NCI-H1694 treated with DMSO at 0.1 percent for 48 hours (cell line): ENCODE measurements around the gene ENOSF1.

Experiments used
- DNase-seq: peaks from one replicate; lab custom pipeline; 2025; lab: John Stamatoyannopoulos, UW

The ENOSF1 gene

GRCh38 chr18:673769-674168 is 38.7 kb downstream of the ENOSF1 start:
- DNase-seq, result no peak

DNA sequence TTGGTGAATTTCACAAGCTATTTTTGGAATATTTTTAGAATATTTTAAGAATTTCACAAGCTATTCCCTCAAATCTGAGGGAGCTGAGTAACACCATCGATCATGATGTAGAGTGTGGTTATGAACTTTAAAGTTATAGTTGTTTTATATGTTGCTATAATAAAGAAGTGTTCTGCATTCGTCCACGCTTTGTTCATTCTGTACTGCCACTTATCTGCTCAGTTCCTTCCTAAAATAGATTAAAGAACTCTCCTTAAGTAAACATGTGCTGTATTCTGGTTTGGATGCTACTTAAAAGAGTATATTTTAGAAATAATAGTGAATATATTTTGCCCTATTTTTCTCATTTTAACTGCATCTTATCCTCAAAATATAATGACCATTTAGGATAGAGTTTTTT is 39.1 kb downstream of the ENOSF1 start:
- no peak for DNase-seq

- DNase-seq, result no peak
Observed at GRCh38 chr18:671405-671804, 41.0 kb downstream of the ENOSF1 start.

GRCh38 chr18:670522-670921 is 41.9 kb downstream of the ENOSF1 start:
- no peak for DNase-seq

DNA sequence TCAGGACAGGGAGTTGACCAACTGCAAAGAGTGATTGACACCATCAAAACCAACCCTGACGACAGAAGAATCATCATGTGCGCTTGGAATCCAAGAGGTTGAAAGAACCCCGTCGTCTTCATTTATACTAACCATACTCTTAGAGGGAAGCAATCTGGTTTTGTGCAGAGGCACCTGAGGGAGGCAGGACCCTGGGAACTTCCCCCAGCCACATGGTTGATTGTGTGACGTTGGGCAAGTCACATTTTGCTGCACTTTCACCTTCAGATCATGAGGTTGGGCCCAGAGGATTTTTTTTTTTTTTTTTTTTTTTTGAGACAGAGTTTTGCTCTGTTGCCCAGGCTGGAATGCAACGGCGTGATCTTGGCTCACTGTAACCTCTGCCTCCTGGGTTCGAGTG is 43.4 kb downstream of the ENOSF1 start:
- DNase-seq, result no peak

- no peak for DNase-seq
Observed at GRCh38 chr18:668260-668659, 44.2 kb downstream of the ENOSF1 start.

DNA sequence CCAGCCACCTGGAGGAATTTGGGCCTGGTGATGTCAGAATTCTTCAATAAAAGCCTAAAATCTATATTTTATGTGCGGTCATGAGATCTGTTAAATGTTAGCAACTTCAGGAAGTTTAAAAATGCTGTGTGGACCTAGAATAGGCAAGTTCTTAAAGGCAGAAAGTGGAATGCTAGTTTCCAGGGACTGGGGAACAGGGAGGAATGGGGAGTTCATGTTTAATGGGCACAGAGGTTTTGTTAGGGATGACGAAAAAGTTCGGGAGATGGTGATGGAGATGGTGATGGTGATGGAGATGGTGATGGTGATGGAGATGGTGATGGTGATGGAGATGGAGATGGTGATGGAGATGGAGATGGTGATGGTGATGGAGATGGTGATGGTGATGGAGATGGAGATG is 45.8 kb downstream of the ENOSF1 start:
- DNase-seq, result no peak

- DNase-seq, result no peak
Observed at GRCh38 chr18:666177-666576, 46.3 kb downstream of the ENOSF1 start.

DNA sequence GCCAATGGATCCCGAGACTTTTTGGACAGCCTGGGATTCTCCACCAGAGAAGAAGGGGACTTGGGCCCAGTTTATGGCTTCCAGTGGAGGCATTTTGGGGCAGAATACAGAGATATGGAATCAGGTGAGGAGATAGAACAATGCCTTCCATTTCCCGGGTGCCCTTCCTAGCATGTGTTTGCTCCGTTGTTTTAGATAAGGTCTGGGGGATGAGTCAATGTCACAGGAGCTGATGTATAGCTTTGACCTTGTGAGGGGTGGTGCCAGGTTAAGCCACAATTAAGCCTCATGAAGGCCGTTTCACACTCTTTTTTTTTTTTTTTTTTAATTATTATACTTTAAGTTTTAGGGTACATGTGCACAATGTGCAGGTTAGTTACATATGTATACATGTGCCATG is 50.2 kb downstream of the ENOSF1 start:
- DNase-seq, result no peak

GRCh38 chr18:659597-659996 is 52.8 kb downstream of the ENOSF1 start:
- DNase-seq, result no peak

GRCh38 chr18:658947-659533 is 53.4 kb downstream of the ENOSF1 start:
- DNase-seq, result no peak

DNA sequence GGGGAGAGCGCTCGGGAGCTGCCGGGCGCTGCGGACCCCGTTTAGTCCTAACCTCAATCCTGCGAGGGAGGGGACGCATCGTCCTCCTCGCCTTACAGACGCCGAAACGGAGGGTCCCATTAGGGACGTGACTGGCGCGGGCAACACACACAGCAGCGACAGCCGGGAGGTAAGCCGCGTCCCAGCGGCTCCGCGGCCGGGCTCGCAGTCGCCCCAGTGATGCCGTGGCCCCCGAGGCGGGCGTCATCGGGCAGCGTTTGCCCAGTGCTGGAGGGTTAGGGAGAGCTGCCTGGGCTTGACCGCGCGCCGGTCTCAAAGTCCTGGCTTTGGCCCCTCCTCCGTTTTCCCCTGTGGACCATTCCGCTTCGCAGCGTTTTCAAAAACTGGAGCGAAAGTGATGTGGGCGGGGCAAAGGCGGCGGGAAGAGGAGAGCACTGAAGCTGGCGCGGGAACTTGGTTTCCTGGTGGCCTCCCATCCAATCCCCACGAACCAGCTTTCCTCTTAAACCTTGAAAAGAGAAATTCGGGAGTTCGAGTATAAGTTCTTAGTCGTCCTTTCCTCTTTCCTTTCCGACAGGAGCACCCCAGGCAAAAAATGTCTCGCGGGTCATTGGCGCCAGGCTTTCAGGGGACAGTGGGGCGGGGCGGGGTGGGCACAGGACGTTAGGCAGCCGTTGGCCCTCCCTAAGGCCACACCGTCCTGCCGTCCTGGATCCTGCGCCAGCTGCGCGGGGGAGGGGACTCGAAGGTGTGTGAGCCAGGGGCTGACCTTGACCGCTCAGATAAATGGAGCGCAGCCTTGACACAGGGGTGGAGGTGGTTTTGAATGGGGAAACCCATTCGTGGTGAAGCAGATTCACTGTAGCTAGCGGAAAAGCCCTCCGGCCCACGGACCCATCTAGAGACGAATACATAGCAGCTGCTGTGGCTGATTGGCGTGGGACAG is 54.2 kb downstream of the ENOSF1 start:
- DNase-seq, result peak; percentile 62

DNA sequence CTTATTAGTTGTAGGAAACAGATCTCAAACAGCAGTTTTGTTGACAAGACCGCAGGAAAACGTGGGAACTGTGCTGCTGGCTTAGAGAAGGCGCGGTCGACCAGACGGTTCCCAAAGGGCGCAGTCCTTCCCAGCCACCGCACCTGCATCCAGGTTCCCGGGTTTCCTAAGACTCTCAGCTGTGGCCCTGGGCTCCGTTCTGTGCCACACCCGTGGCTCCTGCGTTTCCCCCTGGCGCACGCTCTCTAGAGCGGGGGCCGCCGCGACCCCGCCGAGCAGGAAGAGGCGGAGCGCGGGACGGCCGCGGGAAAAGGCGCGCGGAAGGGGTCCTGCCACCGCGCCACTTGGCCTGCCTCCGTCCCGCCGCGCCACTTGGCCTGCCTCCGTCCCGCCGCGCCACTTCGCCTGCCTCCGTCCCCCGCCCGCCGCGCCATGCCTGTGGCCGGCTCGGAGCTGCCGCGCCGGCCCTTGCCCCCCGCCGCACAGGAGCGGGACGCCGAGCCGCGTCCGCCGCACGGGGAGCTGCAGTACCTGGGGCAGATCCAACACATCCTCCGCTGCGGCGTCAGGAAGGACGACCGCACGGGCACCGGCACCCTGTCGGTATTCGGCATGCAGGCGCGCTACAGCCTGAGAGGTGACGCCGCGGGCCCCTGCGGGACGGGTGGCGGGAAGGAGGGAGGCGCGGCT is 55.0 kb downstream of the ENOSF1 start, which contains the start of gene TYMS:
Gene TYMS (plus strand): TSS at position 343 of the 690 bp plus-strand sequence. CDS start 90 bp downstream, at position 433.
- peak; percentile 82 for DNase-seq

GRCh38 chr18:655445-655844 is 57.0 kb downstream of the ENOSF1 start:
- DNase-seq, result no peak

- DNase-seq, result no peak
Observed at GRCh38 chr18:654601-655000, 57.8 kb downstream of the ENOSF1 start.

DNA sequence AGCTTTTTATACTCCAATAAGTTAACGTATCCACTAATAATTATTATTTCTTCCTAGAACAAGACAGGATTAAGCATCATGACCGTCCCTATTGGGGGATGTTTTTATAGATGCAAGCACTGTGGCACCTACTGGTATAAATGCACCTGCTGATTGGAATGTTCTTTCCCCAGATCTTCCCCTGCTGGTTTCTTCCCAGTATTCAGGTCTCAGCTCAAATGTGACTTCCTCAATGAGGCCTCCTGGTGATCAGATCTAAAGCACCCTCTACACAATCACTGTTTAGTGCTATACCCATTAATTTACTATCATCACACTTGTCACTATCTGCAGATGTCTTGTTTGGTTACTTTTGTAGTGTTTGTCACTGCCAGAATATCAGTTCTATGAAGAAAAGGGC is 58.9 kb downstream of the ENOSF1 start:
- DNase-seq, result no peak

DNA sequence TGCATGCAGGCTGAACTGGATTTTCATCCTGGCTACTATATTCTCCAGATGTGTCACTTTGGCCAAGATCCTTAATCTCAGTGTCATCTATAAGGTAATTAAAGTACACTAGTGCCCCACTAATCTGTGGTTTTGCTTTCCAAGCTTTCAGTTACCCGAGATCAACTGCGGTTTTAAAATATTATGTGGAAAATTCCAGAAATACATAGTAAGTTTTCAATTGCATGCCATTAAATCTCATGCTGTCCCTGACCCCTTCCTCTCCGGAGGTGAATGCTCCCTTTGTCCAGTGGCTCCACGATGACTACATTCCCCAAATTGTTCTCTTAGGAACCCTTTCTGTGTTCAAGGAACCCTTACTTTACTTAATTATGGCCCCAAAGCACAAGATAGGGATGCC is 60.3 kb downstream of the ENOSF1 start:
- DNase-seq, result no peak

GRCh38 chr18:650428-650858 is 62.0 kb downstream of the ENOSF1 start:
- no peak for DNase-seq

DNA sequence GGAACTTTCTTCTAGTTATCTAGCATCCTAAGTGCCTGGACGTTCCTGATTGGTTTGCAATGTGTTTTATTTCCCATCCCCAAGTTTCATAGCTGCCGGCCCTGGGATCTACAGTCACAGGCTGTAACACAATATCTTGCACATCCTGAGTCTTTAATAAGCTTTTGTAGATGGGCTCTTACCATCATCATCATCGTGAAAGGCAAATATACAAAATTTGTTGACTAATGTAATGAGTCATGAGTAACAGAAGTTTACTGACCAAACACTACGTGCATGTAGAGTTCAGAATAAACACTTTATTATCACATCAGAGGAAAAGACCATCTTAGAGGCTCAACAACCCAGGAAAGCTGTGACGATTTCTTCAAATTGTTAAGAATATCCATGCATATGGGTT is 63.1 kb downstream of the ENOSF1 start:
- DNase-seq, result no peak

- no peak for DNase-seq
Observed at GRCh38 chr18:647304-647703, 65.1 kb downstream of the ENOSF1 start.

DNA sequence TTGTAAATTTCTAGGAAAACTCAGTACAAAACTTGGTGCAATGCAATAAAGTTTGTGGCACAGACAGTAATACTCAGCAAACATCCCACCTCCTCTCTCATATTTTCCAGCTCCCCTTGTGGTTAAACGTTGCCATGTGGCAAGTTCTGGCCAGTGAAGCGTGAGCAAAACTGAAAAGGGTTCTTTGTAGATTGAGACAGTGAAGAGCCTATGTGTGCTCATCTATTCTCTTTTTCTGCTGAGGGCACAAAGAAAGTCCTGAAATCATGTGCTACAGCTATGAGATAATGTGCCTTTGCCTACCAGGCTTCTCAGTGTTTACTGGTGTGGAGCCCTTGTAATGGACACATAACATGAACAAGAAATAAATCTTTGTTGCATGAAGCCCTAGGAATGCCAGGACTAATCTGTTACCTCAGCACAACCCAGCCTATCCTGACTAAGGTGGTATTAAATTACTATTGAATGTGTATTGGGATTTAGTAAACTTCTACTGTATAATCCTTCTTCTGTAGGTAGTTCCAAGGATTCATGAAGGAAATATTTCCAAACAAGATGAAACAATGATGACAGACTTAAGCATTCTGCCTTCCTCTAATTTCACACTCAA is 67.9 kb downstream of the ENOSF1 start:
- DNase-seq, result no peak

DNA sequence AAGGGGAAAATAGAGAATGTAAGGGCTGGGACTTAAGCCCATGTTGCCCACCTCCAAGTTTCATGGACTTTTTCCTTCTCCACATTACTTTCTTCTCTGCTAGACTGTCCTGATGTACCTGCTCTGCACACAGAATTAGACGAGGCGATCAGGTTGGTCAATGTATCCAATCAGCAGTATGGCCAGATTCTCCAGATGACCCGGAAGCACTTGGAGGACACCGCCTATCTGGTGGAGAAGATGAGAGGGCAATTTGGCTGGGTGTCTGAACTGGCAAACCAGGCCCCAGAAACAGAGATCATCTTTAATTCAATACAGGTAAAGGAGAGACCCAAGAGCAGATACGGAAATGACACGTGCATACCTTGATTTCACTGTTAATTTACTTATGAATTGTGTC is 71.2 kb downstream of the ENOSF1 start:
- DNase-seq, result no peak
